Anterior cingulate cortex (tissue), 58 donors: ENCODE results near the gene RFC2.

Source experiments
- DNase-seq, 58 donors: peaks; one replicate each; lab custom pipeline; 2025; lab: John Stamatoyannopoulos, UW

Gene RFC2

DNA sequence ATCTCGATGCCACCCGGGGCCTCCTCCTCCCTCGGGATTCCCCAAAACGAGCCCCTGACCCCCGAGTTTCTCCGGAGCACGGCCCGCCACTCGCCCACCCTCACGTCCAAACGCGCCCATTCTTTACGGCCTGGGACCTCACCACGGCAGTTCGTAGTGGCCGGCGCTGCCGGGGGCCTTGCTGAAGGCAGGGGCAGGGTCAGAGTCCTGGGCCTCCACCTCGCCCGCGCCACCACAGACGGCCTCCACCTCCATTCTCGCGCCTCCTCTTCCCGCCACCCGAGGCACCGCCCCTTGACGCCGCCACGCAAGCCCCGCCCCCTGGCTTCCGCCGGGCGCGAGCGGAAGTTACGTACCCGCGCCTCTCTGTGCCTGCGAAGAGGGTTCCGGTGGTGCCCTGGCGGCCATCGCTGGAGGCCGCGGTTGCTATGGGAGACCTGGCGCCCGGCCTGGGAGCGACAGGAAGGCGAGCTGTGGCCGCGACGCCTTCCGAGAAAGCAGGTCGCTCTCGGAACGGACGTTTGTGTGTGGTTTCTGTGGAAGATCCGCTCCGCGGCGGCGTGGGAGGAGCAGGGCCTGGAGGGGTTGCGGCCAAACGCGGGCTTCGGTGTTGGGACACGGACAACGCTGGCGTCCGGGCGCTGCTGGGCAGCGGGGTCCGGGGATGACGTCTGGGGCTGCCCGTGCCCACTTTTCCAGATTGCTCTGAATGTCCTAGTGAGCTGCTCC is at the start of gene RFC2:
Gene RFC2, minus strand, starts transcription at position 271 of the 729 bp plus-strand sequence. Its CDS starts 16 bp downstream, at position 255.
- DNase-seq, result peak; percentile 76 to 98 (median 96)

GRCh38 chr7:74302745-74303221 is 48.6 kb upstream of the RFC2 start:
- peak in 11 of 58 donors; percentile 14 to 63 (median 23) for DNase-seq

DNA sequence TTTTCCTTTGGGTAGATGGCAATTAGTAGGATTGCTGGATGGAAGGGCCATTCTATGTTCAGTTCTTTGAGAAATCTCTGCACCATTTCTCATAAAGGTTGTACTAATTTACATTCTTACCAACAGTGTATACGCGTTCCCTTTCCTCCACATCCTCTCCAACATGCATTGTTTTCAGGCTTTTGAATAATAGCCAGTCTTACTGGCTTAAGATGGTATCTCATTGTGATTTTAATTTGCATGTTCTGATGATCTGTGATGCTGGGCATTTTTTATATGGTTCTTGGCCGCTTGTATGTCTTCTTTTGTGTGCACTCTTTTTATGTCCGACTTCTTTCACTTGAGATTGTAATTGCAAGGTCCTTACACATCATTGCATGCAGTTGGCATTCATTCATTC is 46.7 kb upstream of the RFC2 start:
- DNase-seq, result no peak

GRCh38 chr7:74299401-74299800 is 45.2 kb upstream of the RFC2 start:
- DNase-seq, result no peak

- no peak for DNase-seq
These were observed 43.5 kb upstream of the RFC2 start for GRCh38 chr7:74297516-74298233.

- no peak for DNase-seq
These were observed 40.2 kb upstream of the RFC2 start for GRCh38 chr7:74294191-74294998.

DNA sequence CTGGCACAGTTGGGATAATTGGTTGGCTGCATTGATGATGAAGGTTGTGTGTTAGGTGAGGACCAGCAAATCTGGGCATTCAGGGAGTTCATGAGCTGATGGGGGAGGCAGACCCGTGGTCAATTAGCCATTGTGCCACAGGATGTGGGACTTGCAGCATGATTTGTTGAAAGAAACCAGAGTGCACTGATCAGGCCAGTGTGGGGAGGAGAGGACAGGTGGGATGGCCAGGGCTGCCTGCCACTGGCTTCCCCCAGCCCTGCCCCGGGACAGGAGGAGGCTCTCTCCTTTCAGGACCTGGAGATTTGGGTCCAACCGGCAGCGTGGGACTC is 39.3 kb upstream of the RFC2 start:
- DNase-seq, result peak in 1 of 58 donors; percentile 10

- DNase-seq, result peak in 2 of 58 donors; percentile 12 to 27
These were observed 38.8 kb upstream of the RFC2 start for GRCh38 chr7:74292757-74293576.

- DNase-seq, result no peak
These were observed 37.3 kb upstream of the RFC2 start for GRCh38 chr7:74291535-74291934.

DNA sequence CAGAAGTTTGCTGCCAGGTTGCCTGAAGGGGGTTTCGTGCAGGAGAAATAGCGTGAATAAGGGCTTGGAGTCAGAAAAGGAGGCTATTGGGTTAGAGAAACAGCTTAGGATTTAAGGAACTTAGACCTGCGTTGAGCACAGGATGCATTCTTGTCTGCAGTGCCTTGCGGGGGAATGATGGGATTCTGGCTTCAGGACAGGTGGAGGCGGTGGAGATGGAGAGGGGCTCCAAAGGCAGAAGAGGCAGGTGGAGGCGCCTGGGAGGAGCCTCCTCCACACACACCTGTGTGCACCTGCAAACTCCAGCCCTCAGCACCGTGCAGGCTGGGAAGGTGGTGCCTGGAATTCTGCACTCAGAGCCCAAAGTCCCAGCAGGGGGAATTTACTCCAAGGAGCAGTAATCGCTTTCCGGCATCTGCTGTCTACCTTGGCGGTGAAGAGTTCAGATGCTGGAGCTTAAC is 36.8 kb upstream of the RFC2 start:
- DNase-seq, result no peak

DNA sequence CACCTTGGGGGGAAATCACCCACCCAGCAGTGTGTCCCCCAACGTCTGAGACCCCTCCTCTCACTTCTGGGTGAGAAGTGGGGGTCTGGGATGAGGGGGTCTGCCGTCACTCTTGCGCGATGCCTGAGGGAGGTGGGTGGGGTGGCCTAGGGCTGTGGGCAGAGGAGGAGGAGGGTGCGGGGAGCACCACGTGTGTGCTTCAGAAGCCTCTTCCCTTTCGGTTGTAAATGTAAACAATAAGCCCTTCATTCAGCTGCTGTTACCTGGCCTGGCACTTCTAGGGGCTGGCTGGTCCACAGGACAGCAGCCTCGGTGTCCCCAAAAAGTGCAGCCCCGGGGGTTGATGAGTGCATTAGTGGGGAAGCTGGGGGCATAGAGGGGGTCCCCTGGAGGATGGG is 36.4 kb upstream of the RFC2 start:
- peak in 15 of 58 donors; percentile 11 to 63 (median 38) for DNase-seq

- DNase-seq, result peak in 50 of 58 donors; percentile 15 to 75 (median 46)
These were observed 35.7 kb upstream of the RFC2 start for GRCh38 chr7:74289659-74290552.

DNA sequence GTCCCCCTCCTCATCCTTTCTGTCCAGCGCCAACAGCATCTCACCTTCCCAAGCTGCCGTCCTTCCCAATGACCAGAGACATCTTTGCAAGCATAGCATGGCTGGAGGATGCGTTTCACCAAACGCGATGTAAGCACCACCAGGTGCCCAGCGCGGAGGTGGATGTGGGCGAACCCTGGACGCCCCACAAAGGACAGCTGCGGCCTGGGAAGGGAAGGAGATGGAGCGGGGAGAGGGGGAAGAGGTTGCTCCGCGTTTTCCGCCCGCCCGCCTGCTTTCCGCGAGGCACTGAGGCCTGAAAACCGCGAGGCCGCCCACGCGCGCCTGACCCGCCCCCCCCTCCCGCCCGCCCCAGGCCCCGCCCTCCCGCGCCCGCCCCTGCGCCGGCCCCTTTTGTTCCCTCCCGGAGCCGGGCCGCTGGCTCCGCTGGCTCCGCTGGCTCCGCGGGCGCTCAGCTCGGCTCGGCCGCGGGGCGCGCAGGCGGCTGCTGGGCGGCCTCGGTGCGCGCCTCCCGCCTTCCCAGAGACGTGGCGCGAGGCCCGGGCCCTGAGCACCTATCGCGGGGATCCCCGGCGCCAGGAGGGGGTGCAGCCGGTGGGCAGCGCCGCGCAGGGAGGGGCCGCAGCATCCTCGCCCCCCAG is 34.9 kb upstream of the RFC2 start, which contains the start of gene CLIP2:
Gene CLIP2, plus strand, starts transcription at position 390 of the 641 bp plus-strand sequence. CDS start 28,140 bp downstream, outside the sequence.
- peak in 57 of 58 donors; percentile 20 to 88 (median 81) for DNase-seq

- DNase-seq, result peak in 11 of 58 donors; percentile 8 to 48 (median 16)
These were observed 34.1 kb upstream of the RFC2 start for GRCh38 chr7:74288034-74288881.

GRCh38 chr7:74287303-74288033 is 33.3 kb upstream of the RFC2 start:
- DNase-seq, result no peak

DNA sequence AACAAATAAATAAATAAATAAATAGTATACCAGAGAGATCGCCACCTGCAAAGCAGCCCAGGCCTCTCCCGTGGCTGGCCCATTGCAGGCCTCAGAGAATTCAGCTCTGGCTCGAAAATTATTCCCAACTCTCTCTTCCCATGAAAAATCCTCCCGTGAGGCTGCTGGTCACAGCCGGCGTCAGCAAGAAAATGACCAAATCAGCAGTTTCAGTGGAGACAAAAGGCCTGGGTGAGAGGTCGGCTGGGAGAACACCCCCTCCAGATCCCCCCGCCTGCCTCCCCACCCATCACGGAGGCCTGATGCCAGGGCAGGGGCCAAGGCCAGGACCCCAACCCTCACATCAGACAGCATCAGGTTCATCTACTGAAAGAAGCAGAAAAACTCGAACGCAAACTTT is 31.9 kb upstream of the RFC2 start:
- no peak for DNase-seq
